H9 (cell line): ENCODE data around the gene HTR7. TPM values are rescaled to one million over a fixed set of nuclear protein-coding genes. Genes with fewer than 3 reads are reported as not detected.

ENCODE experiments used
- DNase-seq: peaks from one replicate; pipeline ENCODE4 v3.0.0-alpha.2; 2017
- H2AFZ ChIP-seq: one replicate; pipeline ENCODE4 v1.6.1; 2013; ENCODE audit warnings: mild to moderate bottlenecking, low read length, control low read depth, moderate library complexity
- H2AK5ac ChIP-seq: 2 replicates; pipeline ENCODE4 v1.6.1; 2013; ENCODE audit warnings: low read length, control low read depth, mixed read lengths; ENCODE audit not compliant: insufficient read length
- H2BK120ac ChIP-seq: one replicate; pipeline ENCODE4 v1.6.1; 2013; ENCODE audit warnings: low read depth, mild to moderate bottlenecking, low read length, control low read depth, inconsistent platforms; ENCODE audit not compliant: poor library complexity, severe bottlenecking
- H2BK12ac ChIP-seq: 2 replicates; pipeline ENCODE4 v1.6.1; 2013; ENCODE audit warnings: low read length, control low read depth, mixed read lengths, low read depth; ENCODE audit not compliant: insufficient read length
- H2BK15ac ChIP-seq: 2 replicates; pipeline ENCODE4 v1.6.1; 2013; ENCODE audit warnings: low read depth, low read length, control low read depth
- H2BK20ac ChIP-seq: one replicate; pipeline ENCODE4 v1.6.1; 2013; ENCODE audit warnings: low read depth, mild to moderate bottlenecking, low read length, control low read depth, inconsistent platforms; ENCODE audit not compliant: poor library complexity, severe bottlenecking
- H2BK5ac ChIP-seq: 2 replicates; pipeline ENCODE4 v1.6.1; 2013; ENCODE audit warnings: low read length, control low read depth, mixed read lengths; ENCODE audit not compliant: insufficient read length
- H3K14ac ChIP-seq: 2 replicates; pipeline ENCODE4 v1.6.1; 2013; ENCODE audit warnings: low read length, control low read depth; ENCODE audit not compliant: insufficient read depth
- H3K18ac ChIP-seq: 2 replicates; pipeline ENCODE4 v1.6.1; 2013; ENCODE audit warnings: low read depth, mild to moderate bottlenecking, mixed read lengths, low read length, control low read depth; ENCODE audit not compliant: insufficient read length
- H3K23ac ChIP-seq: 2 replicates; pipeline ENCODE4 v1.6.1; 2013; ENCODE audit warnings: low read length, control low read depth, mixed read lengths, low read depth; ENCODE audit not compliant: insufficient read length
- H3K23me2 ChIP-seq: 2 replicates; pipeline ENCODE4 v1.6.1; 2013; ENCODE audit warnings: low read depth, mild to moderate bottlenecking, mixed read lengths, low read length, control low read depth; ENCODE audit not compliant: insufficient read length, poor library complexity, severe bottlenecking
- H3K27ac ChIP-seq: 2 replicates; pipeline ENCODE4 v1.5.1; 2013; ENCODE audit warnings: low read length, control low read depth, mixed read lengths, low read depth; ENCODE audit not compliant: insufficient read length
- H3K27me3 ChIP-seq: 2 replicates; pipeline ENCODE4 v1.6.1; 2013; ENCODE audit warnings: low read length, control low read depth, inconsistent platforms; ENCODE audit not compliant: insufficient read depth
- H3K4ac ChIP-seq: 2 replicates; pipeline ENCODE4 v1.6.1; 2013; ENCODE audit warnings: low read depth, mild to moderate bottlenecking, control low read depth, inconsistent platforms, low read length, moderate library complexity
- H3K4me1 ChIP-seq: 2 replicates; pipeline ENCODE4 v1.6.1; 2013; ENCODE audit warnings: low read length, control low read depth, inconsistent platforms; ENCODE audit not compliant: insufficient read depth
- H3K4me2 ChIP-seq: 2 replicates; pipeline ENCODE4 v1.6.1; 2013; ENCODE audit warnings: low read length, control low read depth, mixed read lengths; ENCODE audit not compliant: insufficient read length, insufficient read depth
- H3K56ac ChIP-seq: 2 replicates; pipeline ENCODE4 v1.6.1; 2013; ENCODE audit warnings: low read depth, mild to moderate bottlenecking, mixed read lengths, low read length, control low read depth; ENCODE audit not compliant: insufficient read length
- H3K79me1 ChIP-seq: 2 replicates; pipeline ENCODE4 v1.6.1; 2013; ENCODE audit warnings: low read depth, mild to moderate bottlenecking, moderate library complexity, low read length, control low read depth, inconsistent platforms; ENCODE audit not compliant: insufficient read depth, poor library complexity, severe bottlenecking
- H3K79me2 ChIP-seq: 2 replicates; pipeline ENCODE4 v1.6.1; 2013; ENCODE audit warnings: low read length, control low read depth, inconsistent platforms; ENCODE audit not compliant: insufficient read depth
- H3K9ac ChIP-seq: 2 replicates; pipeline ENCODE4 v1.6.1; 2013; ENCODE audit warnings: low read length, control low read depth, mixed read lengths; ENCODE audit not compliant: insufficient read length; ENCODE audit errors: extremely low read depth
- H3K9me3 ChIP-seq: one replicate; pipeline ENCODE4 v1.6.1; 2013; ENCODE audit warnings: low read depth, low read length, inconsistent platforms; ENCODE audit not compliant: control insufficient read depth
- H3T11ph ChIP-seq: one replicate; pipeline ENCODE4 v1.6.1; 2013; ENCODE audit warnings: mild to moderate bottlenecking, low read length, control low read depth, inconsistent platforms
- H4K20me1 ChIP-seq: one replicate; pipeline ENCODE4 v1.6.1; 2013; ENCODE audit not compliant: control insufficient read depth, insufficient read length, insufficient read depth
- H4K5ac ChIP-seq: 2 replicates; pipeline ENCODE4 v1.6.1; 2013; ENCODE audit warnings: low read depth, mild to moderate bottlenecking, mixed read lengths, low read length, control low read depth; ENCODE audit not compliant: insufficient read length
- H4K8ac ChIP-seq: replicated peaks from 2 replicates; pipeline ENCODE4 v1.6.1; 2013; ENCODE audit warnings: low read length, control low read depth, mixed read lengths, low read depth; ENCODE audit not compliant: insufficient read length
- H4K91ac ChIP-seq: 2 replicates; pipeline ENCODE4 v1.6.1; 2013; ENCODE audit warnings: low read depth, mild to moderate bottlenecking, moderate library complexity, mixed read lengths, low read length, control low read depth; ENCODE audit not compliant: insufficient read length
- H3K27ac Mint-ChIP-seq, 3 experiments: 2 replicates in 2 of 3; 3 replicates in 1 of 3; pipeline ENCODE4 v1.8.0; 2020 to 2021; ENCODE audit warnings: mixed read lengths in 3 of 3, mild to moderate bottlenecking in 1 of 3, moderate library complexity in 1 of 3
- H3K27me3 Mint-ChIP-seq: 2 replicates; pipeline ENCODE4 v1.8.0; 2021; ENCODE audit warnings: low read depth, mild to moderate bottlenecking, moderate library complexity, mixed read lengths
- H3K36me3 Mint-ChIP-seq, 3 experiments: 2 replicates in 2 of 3; 3 replicates in 1 of 3; pipeline ENCODE4 v1.8.0; 2020 to 2021; ENCODE audit warnings: low read depth in 3 of 3, mixed read lengths in 3 of 3; ENCODE audit not compliant: insufficient read depth in 1 of 3
- H3K4me1 Mint-ChIP-seq, 2 experiments: 2 replicates each; pipeline ENCODE4 v1.8.0; 2020; ENCODE audit warnings: mixed read lengths in 2 of 2
- H3K4me3 Mint-ChIP-seq, 2 experiments: 2 replicates in 1 of 2; 3 replicates in 1 of 2; pipeline ENCODE4 v1.8.0; 2020 to 2021; ENCODE audit warnings: mild to moderate bottlenecking in 2 of 2, mixed read lengths in 2 of 2, moderate library complexity in 1 of 2
- H3K9me3 Mint-ChIP-seq, 2 experiments: 2 replicates in 1 of 2; 3 replicates in 1 of 2; pipeline ENCODE4 v1.8.0; 2020; ENCODE audit warnings: mild to moderate bottlenecking in 2 of 2, mixed read lengths in 2 of 2, moderate library complexity in 1 of 2
- CTCF ChIP-seq: fragments of 200-600 bp; sonication (generic); conservative IDR thresholded peaks from 3 replicates; pipeline ENCODE4 v1.8.0; 2021; ENCODE audit warnings: antibody characterized with exemption, mild to moderate bottlenecking
- WGBS: extraction: QIAGEN DNeasy Blood & Tissue Kit; methylation state at CpG from one replicate; pipeline ENCODE4 v1.1.7; 2013; ENCODE audit warnings: missing lambda C conversion rate, low lambda C conversion rate, mixed read lengths; ENCODE audit not compliant: insufficient read length; ENCODE audit errors: extremely low coverage; 5-methylcytosine and 5-hydroxymethylcytosine counted together
- total RNA-seq: library from RNA; stranded (reverse); gene quantifications from 2 replicates; pipeline ENCODE4 v1.2.1, GENCODE V29; 2021

HTR7 gene
- total RNA-seq, 1 experiment from 2014 or later: 21.3 TPM

- no peak overlapping the region for H3K4me3 Mint-ChIP-seq
- H3K18ac ChIP-seq: no peak overlapping the region
- no peak overlapping the region for H3K4me2 ChIP-seq
- no peaks in the 10 kb centered on the region for H3K79me1 ChIP-seq
- no peak overlapping the region for H2BK5ac ChIP-seq
- H4K8ac ChIP-seq: no peak overlapping the region
- no peak overlapping the region for H3K14ac ChIP-seq
- no peak overlapping the region for H3K23ac ChIP-seq
- peaks cover 18 to 33% (median 25%) of the 10 kb centered on the region in 3 experiments for H3K36me3 Mint-ChIP-seq
- H3K27ac ChIP-seq: no peak overlapping the region
- DNase-seq: no peak
- H3K27me3 ChIP-seq: no peaks in the 10 kb centered on the region
- H4K20me1 ChIP-seq: no peaks in the 10 kb centered on the region
- H2AK5ac ChIP-seq: no peak overlapping the region
- H3K56ac ChIP-seq: no peak overlapping the region
- WGBS: no CpG with 5 or more reads among the region's 1 CpG
- H2BK15ac ChIP-seq: no peak overlapping the region
- H3K79me2 ChIP-seq: no peaks in the 10 kb centered on the region
- TF ChIP-seq CTCF: no peak
- no peak overlapping the region for H3K4ac ChIP-seq
- no peaks in the 10 kb centered on the region for H3K23me2 ChIP-seq
- H2BK12ac ChIP-seq: no peak overlapping the region
- no peaks in the 10 kb centered on the region for H3K9me3 ChIP-seq
- no peaks in the 10 kb centered on the region for H3K4me1 ChIP-seq
- no peak overlapping the region for H4K91ac ChIP-seq
- no peak overlapping the region for H3T11ph ChIP-seq
- H3K9me3 Mint-ChIP-seq: peaks cover 30 to 38% of the 10 kb centered on the region in 2 experiments
- H2BK20ac ChIP-seq: no peak overlapping the region
- no peak overlapping the region for H2AFZ ChIP-seq
- no peak overlapping the region for H3K27ac Mint-ChIP-seq
- H2BK120ac ChIP-seq: no peak overlapping the region
- H3K4me1 Mint-ChIP-seq: peaks cover 6 to 17% of the 10 kb centered on the region in 2 experiments
- peaks cover 4% of the 10 kb centered on the region for H3K27me3 Mint-ChIP-seq
- no peak overlapping the region for H3K9ac ChIP-seq
- no peak overlapping the region for H4K5ac ChIP-seq
Observed at GRCh38 chr10:90849956-90850749, 7.7 kb downstream of the HTR7 start.
